ENCODE measurements around the gene TERB2.
"Not testable (repeated sequence)": the region's sequence is repeated elsewhere in the genome, so short reads cannot be mapped to it uniquely, and the experiment has no call there.

The TERB2 gene

GRCh38 chr15:44956388-44956787 lies at the start of gene TERB2:
TERB2 (plus strand) TSS chr15:44956687; CDS start chr15:44956719, 32 bp downstream.
- DNase-seq = no peak

GRCh38 chr15:44909423-44909822 lies 47.1 kb upstream of the TERB2 start:
- DNase-seq = no peak

GRCh38 chr15:44910981-44911625 lies 45.4 kb upstream of the TERB2 start:
- DNase-seq = no peak

GRCh38 chr15:44912186-44912585 lies 44.3 kb upstream of the TERB2 start:
- DNase-seq = not testable (repeated sequence)

- not testable (repeated sequence) for DNase-seq
Measured at GRCh38 chr15:44912974-44913448, 43.5 kb upstream of the TERB2 start.

GRCh38 chr15:44918136-44918535 lies 38.4 kb upstream of the TERB2 start:
- DNase-seq = no peak

- not testable (repeated sequence) for DNase-seq
Measured at GRCh38 chr15:44928658-44929057, 27.8 kb upstream of the TERB2 start.

- not testable (repeated sequence) for DNase-seq
Measured at GRCh38 chr15:44930283-44930682, 26.2 kb upstream of the TERB2 start.

- not testable (repeated sequence) for DNase-seq
Measured at GRCh38 chr15:44958302-44958701, 1.8 kb downstream of the TERB2 start.

- DNase-seq = no peak
Measured at GRCh38 chr15:44968475-44968874, 12.0 kb downstream of the TERB2 start.

- DNase-seq = no peak
Measured at GRCh38 chr15:44971036-44971435, 14.5 kb downstream of the TERB2 start.

GRCh38 chr15:44976183-44976582 lies 19.7 kb downstream of the TERB2 start:
- DNase-seq = not testable (repeated sequence)

- not testable (repeated sequence) for DNase-seq
Measured at GRCh38 chr15:44977781-44978180, 21.3 kb downstream of the TERB2 start.

- not testable (repeated sequence) for DNase-seq
Measured at GRCh38 chr15:44979617-44980339, 23.3 kb downstream of the TERB2 start.

GRCh38 chr15:44984144-44984543 lies 27.7 kb downstream of the TERB2 start:
- not testable (repeated sequence) for DNase-seq

GRCh38 chr15:44986346-44987055 lies 30.0 kb downstream of the TERB2 start:
- DNase-seq = not testable (repeated sequence)

GRCh38 chr15:44987711-44988110 lies 31.2 kb downstream of the TERB2 start:
- DNase-seq = not testable (repeated sequence)

- DNase-seq = not testable (repeated sequence)
Measured at GRCh38 chr15:44988184-44988869, 31.8 kb downstream of the TERB2 start.

- not testable (repeated sequence) for DNase-seq
Measured at GRCh38 chr15:44988870-44989219, 32.4 kb downstream of the TERB2 start.

GRCh38 chr15:44997632-44998031 lies 41.1 kb downstream of the TERB2 start:
- not testable (repeated sequence) for DNase-seq

GRCh38 chr15:44999105-44999504 lies 42.6 kb downstream of the TERB2 start:
- no peak for DNase-seq

GRCh38 chr15:45001180-45001579 lies 44.7 kb downstream of the TERB2 start:
- not testable (repeated sequence) for DNase-seq
